Panc1 (cell line): ENCODE measurements around the gene CNTRL.

Source experiments
- CTCF ChIP-seq: fragments of 450-650 bp; IDR thresholded peaks from 2 replicates; pipeline ENCODE4 v1.5.1; 2017; ENCODE audit warnings: mild to moderate bottlenecking
- POLR2AphosphoS5 ChIP-seq: IDR thresholded peaks from 2 replicates; pipeline ENCODE4 v1.6.1; 2012; ENCODE audit warnings: mild to moderate bottlenecking, low read depth, low read length, moderate library complexity
- REST ChIP-seq, 2 experiments: IDR thresholded peaks; 2 replicates each; pipeline ENCODE4 v1.6.1; 2011 to 2012; ENCODE audit warnings: low read depth in 2 of 2, control low read depth in 1 of 2, low read length in 1 of 2, mild to moderate bottlenecking in 1 of 2, moderate library complexity in 1 of 2; ENCODE audit not compliant: insufficient read depth in 1 of 2
- SIN3A ChIP-seq: IDR thresholded peaks from 2 replicates; pipeline ENCODE4 v1.6.1; 2012; ENCODE audit warnings: low read depth, mild to moderate bottlenecking, low read length, moderate library complexity, borderline replicate concordance; ENCODE audit not compliant: insufficient read depth

- TF ChIP-seq CTCF (no peak), POLR2AphosphoS5 (no peak), REST (IDR thresholded peaks at IDR 0.05; ENCODE audit: insufficient read depth in 1 of 2, low read depth in 2 of 2, low read length in 1 of 2) (no peak), SIN3A (no peak)
Measured at GRCh38 chr9:121221664-121222055, 146.9 kb downstream of the CNTRL start.
